Upper lobe of right lung (tissue), 1 donor: ENCODE measurements around the gene TRAPPC11. TPM values are rescaled to one million over a fixed set of nuclear protein-coding genes. Genes with fewer than 3 reads are reported as not detected.
A peak's percentile ranks its signal among the peaks of the same experiment; 100 is the strongest.

Experiments
- ATAC-seq: fragments of 200-7000 bp; cut with Tn5 transposase; one replicate; pipeline ENCODE4 v1.9.1; 2020; ENCODE audit warnings: mild to moderate bottlenecking, moderate library complexity
- DNase-seq: peaks from one replicate; pipeline ENCODE4 v3.0.0-alpha.2; 2020
- H3K27ac ChIP-seq: fragments of 200-600 bp; one replicate; pipeline ENCODE4 v1.8.0; 2022
- H3K27me3 ChIP-seq: fragments of 200-600 bp; one replicate; pipeline ENCODE4 v1.8.0; 2022; ENCODE audit warnings: mild to moderate bottlenecking
- H3K36me3 ChIP-seq: fragments of 200-600 bp; one replicate; pipeline ENCODE4 v1.8.0; 2022
- H3K4me1 ChIP-seq: fragments of 200-600 bp; one replicate; pipeline ENCODE4 v1.8.0; 2022
- H3K4me3 ChIP-seq: fragments of 200-600 bp; one replicate; pipeline ENCODE4 v1.8.0; 2022; ENCODE audit warnings: mild to moderate bottlenecking
- H3K9me3 ChIP-seq: fragments of 200-600 bp; one replicate; pipeline ENCODE4 v1.8.0; 2022
- CTCF ChIP-seq: fragments of 200-600 bp; IDR thresholded peaks from one replicate; pipeline ENCODE4 v1.8.0; 2022; ENCODE audit warnings: antibody characterized with exemption
- intact Hi-C: fragments of 100-400 bp; cut with DNase I; formaldehyde crosslinking; loops from one replicate; pipeline ENCODE4 v1.11.0; 2022
- total RNA-seq: library from RNA; stranded (reverse); fragmentation: NEBNext Ultra II Directional; extraction: Animal tissue kit (Norgen Biotek cat#: 25700); gene quantifications from one replicate; pipeline ENCODE4 v1.2.1, GENCODE V29; 2021
- donor health status: DM: no; HTN: yes; CAD: no; lungs with severe emphysema.

The TRAPPC11 gene
- total RNA-seq, 1 donor from 2014 or later, result 31.7 TPM

- no peaks in the 10 kb centered on the region for H3K27me3 ChIP-seq
- H3K9me3 ChIP-seq, result no peaks in the 10 kb centered on the region
- H3K4me1 ChIP-seq, result peaks cover 21% of the 10 kb centered on the region
- H3K4me3 ChIP-seq, result peak overlapping the region; percentile 90
- intact Hi-C loops, result no loop called here
- peak overlapping the region; percentile 93 for H3K27ac ChIP-seq
- no peak for DNase-seq
- H3K36me3 ChIP-seq, result peaks cover 3% of the 10 kb centered on the region
- no peak for ATAC-seq
- TF ChIP-seq CTCF, result no peak
Observed at GRCh38 chr4:183659872-183660242, 764 bp downstream of the TRAPPC11 start.

- Histone ChIP-seq H3K4me3 (no peak overlapping the region), H3K9me3 (no peaks in the 10 kb centered on the region), H3K4me1 (peaks cover under 1% of the 10 kb centered on the region), H3K27me3 (no peaks in the 10 kb centered on the region), H3K36me3 (peaks cover 57% of the 10 kb centered on the region), H3K27ac (no peak overlapping the region)
- no peak for DNase-seq
- intact Hi-C loops, result no loop called here
- TF ChIP-seq CTCF, result no peak
- peak; percentile 79 for ATAC-seq
Observed at GRCh38 chr4:183666088-183666487, 7.0 kb downstream of the TRAPPC11 start.

- no peak for ATAC-seq
- TF ChIP-seq CTCF, result no peak
- no peaks in the 10 kb centered on the region for H3K27me3 ChIP-seq
- intact Hi-C loops, result no loop called here
- H3K4me3 ChIP-seq, result no peak overlapping the region
- DNase-seq, result no peak
- no peaks in the 10 kb centered on the region for H3K9me3 ChIP-seq
- no peaks in the 10 kb centered on the region for H3K4me1 ChIP-seq
- H3K27ac ChIP-seq, result no peak overlapping the region
- peaks cover 71% of the 10 kb centered on the region for H3K36me3 ChIP-seq
Observed at GRCh38 chr4:183670251-183670650, 11.2 kb downstream of the TRAPPC11 start.

- no peak for TF ChIP-seq CTCF
- H3K36me3 ChIP-seq, result peaks cover 70% of the 10 kb centered on the region
- ATAC-seq (no peak), DNase-seq (no peak)
- H3K4me3 ChIP-seq, result no peak overlapping the region
- intact Hi-C loops, result no loop called here
- no peak overlapping the region for H3K27ac ChIP-seq
- H3K27me3 ChIP-seq, result no peaks in the 10 kb centered on the region
- no peaks in the 10 kb centered on the region for H3K9me3 ChIP-seq
- H3K4me1 ChIP-seq, result no peaks in the 10 kb centered on the region
Observed at GRCh38 chr4:183670960-183671555, 12.0 kb downstream of the TRAPPC11 start.

- no peak for TF ChIP-seq CTCF
- DNase-seq, result no peak
- peaks cover 70% of the 10 kb centered on the region for H3K36me3 ChIP-seq
- no peak overlapping the region for H3K4me3 ChIP-seq
- H3K4me1 ChIP-seq, result no peaks in the 10 kb centered on the region
- H3K9me3 ChIP-seq, result no peaks in the 10 kb centered on the region
- intact Hi-C loops, result no loop called here
- H3K27me3 ChIP-seq, result no peaks in the 10 kb centered on the region
- peak; percentile 42 for ATAC-seq
- H3K27ac ChIP-seq, result no peak overlapping the region
Observed at GRCh38 chr4:183674153-183674552, 15.1 kb downstream of the TRAPPC11 start.

GRCh38 chr4:183675625-183676024 lies 16.5 kb downstream of the TRAPPC11 start:
- H3K9me3 ChIP-seq, result no peaks in the 10 kb centered on the region
- ATAC-seq, result no peak
- intact Hi-C loops, result no loop called here

More at GRCh38 chr4:183675625-183676024, 16.5 kb downstream of the TRAPPC11 start:
- no peaks in the 10 kb centered on the region for H3K27me3 ChIP-seq
- no peak for TF ChIP-seq CTCF
- DNase-seq, result no peak
- no peaks in the 10 kb centered on the region for H3K4me1 ChIP-seq
- H3K4me3 ChIP-seq, result no peak overlapping the region
- H3K27ac ChIP-seq, result no peak overlapping the region
- H3K36me3 ChIP-seq, result peaks cover 70% of the 10 kb centered on the region
